Measurements from ENCODE around the gene NKAIN4. TPM values are rescaled to one million over a fixed set of nuclear protein-coding genes. Genes with fewer than 3 reads are reported as not detected.

Gene NKAIN4
- total RNA-seq, 1 experiment from 2014 or later: not detected

Other genes with a start within 250 kb of the NKAIN4 start
- not detected in 2 replicates for gene BHLHE23, start 247.5 kb downstream of the NKAIN4 start, total RNA-seq (2014; rRNA removed; shearing (Covaris generic); ENCODE audit: low replicate concordance)
- 17.0 and 19.8 TPM in 2 replicates for gene YTHDF1, start 38.3 kb downstream of the NKAIN4 start, total RNA-seq (2014; rRNA removed; shearing (Covaris generic); ENCODE audit: low replicate concordance)
- not detected in 2 replicates for gene BIRC7, start 18.6 kb downstream of the NKAIN4 start, total RNA-seq (2014; rRNA removed; shearing (Covaris generic); ENCODE audit: low replicate concordance)
- gene ARFGAP1, start 18.4 kb upstream of the NKAIN4 start, total RNA-seq (2014; rRNA removed; shearing (Covaris generic); ENCODE audit: low replicate concordance): 67.2 and 83.8 TPM in 2 replicates
- gene COL20A1, start 38.7 kb upstream of the NKAIN4 start, total RNA-seq (2014; rRNA removed; shearing (Covaris generic); ENCODE audit: low replicate concordance): not detected in 2 replicates
- not detected in 2 replicates for gene CHRNA4, start 106.9 kb upstream of the NKAIN4 start, total RNA-seq (2014; rRNA removed; shearing (Covaris generic); ENCODE audit: low replicate concordance)
- 0.92 TPM in 1 of 2 replicates, not detected in the other for gene KCNQ2, start 218.2 kb upstream of the NKAIN4 start, total RNA-seq (2014; rRNA removed; shearing (Covaris generic); ENCODE audit: low replicate concordance)
- gene EEF1A2, start 244.6 kb upstream of the NKAIN4 start, total RNA-seq (2014; rRNA removed; shearing (Covaris generic); ENCODE audit: low replicate concordance): 62.5 and 113 TPM in 2 replicates

All from MG63 (cell line).